Omental fat pad (tissue), 4 donors: ENCODE data around the gene RAB5IF. TPM values are rescaled to one million over a fixed set of nuclear protein-coding genes. Genes with fewer than 3 reads are reported as not detected.
"Not testable (repeated sequence)": the region's sequence is repeated elsewhere in the genome, so short reads cannot be mapped to it uniquely, and the experiment has no call there.

Source experiments
- ATAC-seq: fragments of 150-250 bp; one replicate; pipeline ENCODE4 v1.9.1; 2016; ENCODE audit warnings: mild to moderate bottlenecking, moderate library complexity; ENCODE audit not compliant: low FRiP score
- DNase-seq: peaks from one replicate; pipeline ENCODE4 v3.0.0-alpha.2; 2019; ENCODE audit warnings: low spot score
- total RNA-seq, 4 donors: library from RNA; depleted of rRNA; stranded (reverse); fragments of >200 nt; gene quantifications; one replicate each; pipeline ENCODE4 v1.1.0, GENCODE V29; 2016
- TF ChIP-seq, protein P1 (sequence below), 3 donors: fragments of 450-650 bp; IDR thresholded peaks; one replicate each; pipeline ENCODE4 v1.5.1; 2016 to 2017; ENCODE audit warnings: antibody characterized with exemption in 3 of 3, mild to moderate bottlenecking in 3 of 3, moderate library complexity in 2 of 3

Gene RAB5IF
- total RNA-seq, 4 donors from 2014 or later = 66.8 to 117 (median 89.1) TPM

DNA sequence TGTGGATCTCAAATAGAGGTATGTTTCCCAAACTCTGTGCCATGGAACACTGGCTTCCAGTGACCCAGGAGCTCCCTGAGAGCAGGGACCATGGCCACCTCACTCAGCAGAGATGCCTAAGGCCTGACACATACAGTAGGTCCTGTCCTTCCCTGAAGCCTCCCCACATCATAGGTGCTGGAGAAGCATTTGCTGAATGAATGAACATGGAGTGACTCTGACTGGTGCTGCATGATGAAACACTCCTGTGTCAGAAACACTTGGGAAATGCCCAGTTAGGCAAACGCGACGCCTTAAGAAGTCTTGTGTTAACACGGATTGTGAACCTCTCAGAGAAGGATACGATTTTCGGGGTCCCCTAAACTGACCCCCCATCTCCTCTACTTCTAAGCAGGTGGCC, 26.1 kb downstream of the RAB5IF start:
- ATAC-seq (no peak), DNase-seq (no peak)
- TF ChIP-seq, protein P1, sequence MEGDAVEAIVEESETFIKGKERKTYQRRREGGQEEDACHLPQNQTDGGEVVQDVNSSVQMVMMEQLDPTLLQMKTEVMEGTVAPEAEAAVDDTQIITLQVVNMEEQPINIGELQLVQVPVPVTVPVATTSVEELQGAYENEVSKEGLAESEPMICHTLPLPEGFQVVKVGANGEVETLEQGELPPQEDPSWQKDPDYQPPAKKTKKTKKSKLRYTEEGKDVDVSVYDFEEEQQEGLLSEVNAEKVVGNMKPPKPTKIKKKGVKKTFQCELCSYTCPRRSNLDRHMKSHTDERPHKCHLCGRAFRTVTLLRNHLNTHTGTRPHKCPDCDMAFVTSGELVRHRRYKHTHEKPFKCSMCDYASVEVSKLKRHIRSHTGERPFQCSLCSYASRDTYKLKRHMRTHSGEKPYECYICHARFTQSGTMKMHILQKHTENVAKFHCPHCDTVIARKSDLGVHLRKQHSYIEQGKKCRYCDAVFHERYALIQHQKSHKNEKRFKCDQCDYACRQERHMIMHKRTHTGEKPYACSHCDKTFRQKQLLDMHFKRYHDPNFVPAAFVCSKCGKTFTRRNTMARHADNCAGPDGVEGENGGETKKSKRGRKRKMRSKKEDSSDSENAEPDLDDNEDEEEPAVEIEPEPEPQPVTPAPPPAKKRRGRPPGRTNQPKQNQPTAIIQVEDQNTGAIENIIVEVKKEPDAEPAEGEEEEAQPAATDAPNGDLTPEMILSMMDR (IDR thresholded peaks at IDR 0.05) = no peak

- ATAC-seq (no peak), DNase-seq (no peak)
- TF ChIP-seq, protein P1 (IDR thresholded peaks at IDR 0.05) = no peak
Measured at GRCh38 chr20:36632147-36632486, 26.5 kb downstream of the RAB5IF start.

- TF ChIP-seq, protein P1 (IDR thresholded peaks at IDR 0.05) = no peak
- ATAC-seq = no peak
- no peak for DNase-seq
Measured at GRCh38 chr20:36632487-36633284, 27.1 kb downstream of the RAB5IF start.

GRCh38 chr20:36633285-36633772, 27.8 kb downstream of the RAB5IF start:
- ATAC-seq = no peak
- TF ChIP-seq, protein P1 (IDR thresholded peaks at IDR 0.05) = no peak
- no peak for DNase-seq

- ATAC-seq (no peak), DNase-seq (no peak)
- TF ChIP-seq, protein P1 (IDR thresholded peaks at IDR 0.05) = no peak
Measured at GRCh38 chr20:36634342-36634741, 28.8 kb downstream of the RAB5IF start.

DNA sequence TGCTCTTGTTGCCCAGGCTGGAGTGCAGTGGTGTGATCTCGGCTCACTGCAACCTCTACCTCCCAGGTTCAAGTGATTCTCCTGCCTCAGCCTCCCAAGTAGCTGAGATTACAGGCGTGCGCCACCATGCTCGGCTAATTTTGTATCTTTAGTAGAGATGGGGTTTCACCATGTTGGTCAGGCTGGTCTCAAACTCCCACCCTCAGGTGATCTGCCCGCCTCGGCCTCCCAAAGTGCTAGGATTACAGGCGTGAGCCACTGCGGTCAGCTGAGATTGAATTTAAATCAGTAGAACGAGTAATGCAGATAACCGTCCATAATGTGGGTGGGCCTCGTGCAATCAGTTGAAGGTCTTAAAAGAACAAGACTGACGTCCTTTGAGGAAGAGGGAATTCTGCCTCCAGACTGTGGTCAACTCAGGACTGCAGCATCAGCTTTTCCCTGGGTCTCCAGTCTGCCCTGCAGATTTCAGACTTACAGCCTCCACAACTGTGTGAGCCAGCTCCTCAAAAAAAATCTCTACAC, 33.4 kb downstream of the RAB5IF start:
- DNase-seq, ATAC-seq: not testable (repeated sequence)

- DNase-seq (no peak), ATAC-seq (no peak)
- TF ChIP-seq, protein P1 (IDR thresholded peaks at IDR 0.05) = no peak
Measured at GRCh38 chr20:36641506-36641843, 35.9 kb downstream of the RAB5IF start.
